Spleen (tissue), 7 donors: Measurements from ENCODE around the gene PIGV.

Source experiments
- CTCF ChIP-seq, 11 experiments: fragments of 200-600 bp in 7 of 11; fragments of 450-650 bp in 4 of 11; sonication (generic) in 4 of 11; IDR thresholded peaks in 8 of 11; conservative IDR thresholded peaks in 3 of 11; 1 replicate in 7 of 11; 2 replicates in 4 of 11; pipeline versions ENCODE4 v1.4.0 to v1.8.0; 2016 to 2021; ENCODE audit warnings: antibody characterized with exemption in 11 of 11, inconsistent platforms in 4 of 11, mild to moderate bottlenecking in 1 of 11
- POLR2A ChIP-seq, 3 donors: fragments of 450-650 bp; IDR thresholded peaks; one replicate each; pipeline ENCODE4 v1.5.1; 2017; ENCODE audit warnings: antibody characterized with exemption in 3 of 3, mild to moderate bottlenecking in 1 of 3
- POLR2AphosphoS5 ChIP-seq, 3 donors: sonication (generic); formaldehyde crosslinking; IDR thresholded peaks; one replicate each; pipeline ENCODE4 v1.5.1; 2017; ENCODE audit warnings: antibody characterized with exemption in 3 of 3
- donor health status: DM: no; HTN: no; CAD: no; lungs with moderate emphysema.
- donor health status: DM: no; HTN: no; CAD: no.
- donor health status: DM: no; HTN: no; CAD: no.

GRCh38 chr1:26774462-26774861 lies 13.3 kb upstream of the PIGV start:
- TF ChIP-seq CTCF (IDR thresholded peaks at IDR 0.05 in 8 of 11, conservative IDR thresholded peaks at IDR 0.05 in 3 of 11) (no peak), POLR2AphosphoS5 (IDR thresholded peaks at IDR 0.05) (peak in 1 of 3 donors; percentile 45), POLR2A (IDR thresholded peaks at IDR 0.05) (no peak)
